WTC11 (cell line): ENCODE results near the gene NKAIN4.

Experiments
- CREB1 ChIP-seq: sonication (generic); formaldehyde crosslinking; IDR thresholded peaks from 2 replicates; pipeline ENCODE4 v1.8.0; 2023; ENCODE audit warnings: mild to moderate bottlenecking, missing genetic modification reagents
- CTCF ChIP-seq: fragments of 200-600 bp; IDR thresholded peaks from 2 replicates; pipeline ENCODE4 v1.8.0; 2022; ENCODE audit warnings: antibody characterized with exemption
- ESRRA ChIP-seq: sonication (generic); formaldehyde crosslinking; IDR thresholded peaks from 2 replicates; pipeline ENCODE4 v1.8.1; 2022; ENCODE audit warnings: mild to moderate bottlenecking, missing genetic modification reagents, borderline replicate concordance
- FOXP4 ChIP-seq: sonication (generic); formaldehyde crosslinking; IDR thresholded peaks from 2 replicates; pipeline ENCODE4 v1.8.0; 2022; ENCODE audit warnings: mild to moderate bottlenecking, missing genetic modification reagents
- JUN ChIP-seq: sonication (generic); formaldehyde crosslinking; IDR thresholded peaks from 2 replicates; pipeline ENCODE4 v1.8.0; 2023; ENCODE audit warnings: mild to moderate bottlenecking, missing genetic modification reagents
- MLX ChIP-seq: sonication (generic); formaldehyde crosslinking; IDR thresholded peaks from 2 replicates; pipeline ENCODE4 v1.8.1; 2023; ENCODE audit warnings: mild to moderate bottlenecking, missing genetic modification reagents, moderate library complexity
- NR2C2 ChIP-seq: sonication (generic); formaldehyde crosslinking; IDR thresholded peaks from 2 replicates; pipeline ENCODE4 v1.8.0; 2022; ENCODE audit warnings: mild to moderate bottlenecking, missing genetic modification reagents
- OVOL2 ChIP-seq: fragments of 250-450 bp; sonication (Bioruptor Pico); IDR thresholded peaks from 2 replicates; pipeline ENCODE4 v1.9.0; 2021; ENCODE audit warnings: mild to moderate bottlenecking, borderline replicate concordance
- PREB ChIP-seq: sonication (generic); formaldehyde crosslinking; IDR thresholded peaks from 2 replicates; pipeline ENCODE4 v1.8.1; 2022; ENCODE audit warnings: mild to moderate bottlenecking, missing genetic modification reagents, moderate library complexity, borderline replicate concordance
- PRRX2 ChIP-seq: fragments of 250-450 bp; sonication (Bioruptor Pico); IDR thresholded peaks from 2 replicates; pipeline ENCODE4 v1.8.0; 2021; ENCODE audit warnings: mild to moderate bottlenecking
- ZNF232 ChIP-seq: sonication (generic); formaldehyde crosslinking; IDR thresholded peaks from 2 replicates; pipeline ENCODE4 v1.8.0; 2022; ENCODE audit warnings: mild to moderate bottlenecking, missing genetic modification reagents

GRCh38 chr20:63212393-63212730 lies 41.9 kb downstream of the NKAIN4 start:
- TF ChIP-seq CTCF (no peak), FOXP4 (CRISPR knock-in tag) (no peak), ZNF232 (CRISPR knock-in tag) (no peak), OVOL2 (CRISPR knock-in tag) (no peak), PRRX2 (no peak), ESRRA (CRISPR knock-in tag) (no peak), NR2C2 (no peak), MLX (no peak), JUN (no peak), PREB (CRISPR knock-in tag) (no peak), CREB1 (no peak)
